ENCODE measurements around the gene LAD1. TPM values are rescaled to one million over a fixed set of nuclear protein-coding genes. Genes with fewer than 3 reads are reported as not detected.

Gene LAD1
- polyA plus RNA-seq, 2 of the 4 experiments (the other 2 are of a cell fraction), result 0.19 to 1.1 TPM

- TF ChIP-seq MYC (IDR thresholded peaks at IDR 0.05; ENCODE audit: borderline replicate concordance, low read length) (no peak), ZSCAN20 (CRISPR knock-in tag; IDR thresholded peaks at IDR 0.05) (no peak)
These were observed 44.6 kb upstream of the LAD1 start (continued) for GRCh38 chr1:201443747-201444146.

- DNase-seq (ENCODE audit: low read depth in 1 of 2, low spot score in 1 of 2), result no peak
- CTCF ChIA-PET, result interaction anchor here (0.8 to 7.9 kb wide), 11 partner anchors 10 to 90 kb away, joined by 3 to 158 read pairs (median 29); partner anchors contain the start of gene PHLDA3
These were observed 37.8 kb upstream of the LAD1 start for GRCh38 chr1:201436969-201437368.

More at GRCh38 chr1:201436969-201437368, 37.8 kb upstream of the LAD1 start:
- no peak overlapping the region for H3K4me3 ChIP-seq
- H3K27ac ChIP-seq, result no peak overlapping the region
- ATAC-seq, result no peak
- POLR2A ChIA-PET, result interaction anchor here (1.8 kb wide), 1 partner anchor 25 kb away, joined by 18 read pairs; no protein-coding TSS in a partner anchor
- no peak for FAIRE-seq
- peaks cover 9% of the 10 kb centered on the region for H3K9me3 ChIP-seq
- TF ChIP-seq CTCF (IDR thresholded peaks at IDR 0.05) (no peak), TP53 (CRISPR knock-in tag; IDR thresholded peaks at IDR 0.05) (no peak), FOSL2 (IDR thresholded peaks at IDR 0.05) (no peak), FOSL2 (CRISPR knock-in tag; IDR thresholded peaks at IDR 0.05) (no peak), HMGXB4 (CRISPR knock-in tag; IDR thresholded peaks at IDR 0.05; ENCODE audit: borderline replicate concordance) (no peak), PBX3 (IDR thresholded peaks at IDR 0.05) (no peak), ZSCAN20 (CRISPR knock-in tag; IDR thresholded peaks at IDR 0.05) (no peak), RARB (CRISPR knock-in tag; IDR thresholded peaks at IDR 0.05) (no peak), BHLHE40 (IDR thresholded peaks at IDR 0.05; ENCODE audit: low read depth, low read length) (no peak), HOXB13 (CRISPR knock-in tag; IDR thresholded peaks at IDR 0.05; ENCODE audit: low read depth) (no peak), CBX8 (IDR thresholded peaks at IDR 0.05) (no peak), HEYL (CRISPR knock-in tag; IDR thresholded peaks at IDR 0.05) (no peak), POLR2A (IDR thresholded peaks at IDR 0.05; ENCODE audit: low read length) (no peak), ATOH8 (CRISPR knock-in tag; IDR thresholded peaks at IDR 0.05; ENCODE audit: low read depth) (no peak), NPAS2 (CRISPR knock-in tag; IDR thresholded peaks at IDR 0.05; ENCODE audit: borderline replicate concordance) (no peak)
- TF ChIP-seq, protein P1, sequence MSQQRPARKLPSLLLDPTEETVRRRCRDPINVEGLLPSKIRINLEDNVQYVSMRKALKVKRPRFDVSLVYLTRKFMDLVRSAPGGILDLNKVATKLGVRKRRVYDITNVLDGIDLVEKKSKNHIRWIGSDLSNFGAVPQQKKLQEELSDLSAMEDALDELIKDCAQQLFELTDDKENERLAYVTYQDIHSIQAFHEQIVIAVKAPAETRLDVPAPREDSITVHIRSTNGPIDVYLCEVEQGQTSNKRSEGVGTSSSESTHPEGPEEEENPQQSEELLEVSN (IDR thresholded peaks at IDR 0.05; ENCODE audit: borderline replicate concordance, low read depth), result no peak
- H3K4me1 ChIP-seq, result peaks cover 14% of the 10 kb centered on the region
- no peak overlapping the region for H3K4me2 ChIP-seq
- 89% methylated on average over 3 of the region's 3 CpGs for WGBS (ENCODE audit: missing lambda C conversion rate)

All from A549 (cell line).